T follicular helper cell (primary cell): Measurements from ENCODE around the gene TMEM109.

Experiments used
- DNase-seq: peaks from one replicate; pipeline ENCODE4 v3.0.0-alpha.2; 2020; ENCODE audit warnings: low read depth

The TMEM109 gene

DNA sequence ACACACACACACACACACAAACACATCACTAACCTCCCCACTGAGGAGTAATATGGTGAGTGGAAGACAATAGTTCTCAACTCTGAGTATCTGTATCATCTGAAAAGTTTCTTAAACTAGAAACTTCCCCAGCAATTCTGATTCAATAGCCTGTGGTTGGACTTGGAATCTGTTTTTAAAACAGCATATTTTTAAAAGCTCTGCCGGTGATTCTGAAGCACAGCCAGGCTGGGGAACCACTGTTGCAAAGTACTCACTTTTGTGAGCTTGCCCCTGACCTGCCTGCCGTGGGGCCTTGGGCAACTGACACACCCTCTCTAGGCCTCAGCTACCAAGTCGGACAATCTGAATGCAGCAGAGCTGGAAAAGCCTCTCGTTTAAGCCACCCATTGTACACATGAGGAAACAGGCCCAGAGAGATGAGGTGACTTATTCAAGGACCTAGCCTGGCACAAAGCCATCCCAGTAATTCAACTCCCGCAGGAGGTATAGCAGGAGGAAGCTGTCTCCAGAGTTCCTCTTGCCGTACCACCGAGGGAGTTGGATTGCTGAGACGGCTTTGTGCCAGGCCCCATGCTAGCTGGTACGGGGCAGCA is 29.1 kb downstream of the TMEM109 start:
- DNase-seq: no peak

DNA sequence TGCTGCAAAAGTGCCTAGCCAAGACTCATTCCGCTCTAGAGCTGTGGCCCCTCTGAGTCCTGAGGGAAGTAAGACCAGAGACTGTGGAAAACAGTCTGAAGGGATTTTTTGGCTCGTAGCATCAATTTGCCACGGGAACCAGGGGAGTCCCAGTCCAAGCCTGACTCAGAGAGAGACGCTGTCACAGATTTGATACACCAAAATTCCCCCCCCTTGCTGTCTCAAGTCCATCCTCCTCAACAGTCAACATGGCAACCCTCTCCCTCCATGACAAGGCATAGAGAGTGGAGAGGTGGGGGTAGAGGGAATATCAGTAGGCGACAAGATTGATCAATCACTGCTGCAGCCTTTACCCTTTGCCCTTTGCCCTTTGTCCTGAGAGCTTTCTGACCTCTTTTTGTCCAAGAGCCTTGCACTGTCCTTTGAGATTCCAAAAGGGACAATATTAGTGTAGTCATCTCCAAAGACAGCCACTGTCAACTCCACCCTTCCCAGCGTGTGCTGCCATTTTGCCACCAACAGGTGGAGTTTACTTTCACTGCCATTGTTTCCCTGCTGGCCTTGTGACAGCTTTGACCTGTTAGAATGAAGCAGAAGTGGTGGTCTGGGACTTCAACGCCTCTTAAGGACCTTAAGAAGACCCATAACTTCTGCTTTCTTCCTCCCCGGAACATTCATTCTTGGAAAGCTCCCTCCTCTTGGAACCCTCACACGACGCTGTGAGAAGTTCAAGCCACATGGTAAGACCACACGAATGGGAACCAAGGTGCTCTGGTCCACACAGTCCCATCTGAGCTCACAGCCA is 30.7 kb downstream of the TMEM109 start:
- no peak for DNase-seq

DNA sequence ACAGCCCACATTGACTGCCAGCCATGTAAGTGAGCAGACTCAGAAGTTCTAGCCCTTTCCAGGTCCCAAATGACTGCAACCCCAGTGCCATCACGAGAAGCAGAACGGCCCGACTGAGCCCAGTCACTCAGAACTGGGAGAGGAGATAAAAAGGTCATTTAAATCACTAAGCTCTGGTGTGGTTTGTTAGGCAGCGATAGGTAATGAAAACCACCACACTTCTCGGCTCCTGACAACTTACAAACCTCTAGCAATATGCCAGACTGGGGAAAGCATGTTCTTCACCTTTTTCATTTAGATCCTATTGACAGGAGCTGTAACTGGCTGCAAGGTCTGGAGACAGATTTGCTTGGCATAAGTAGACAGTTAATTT is 31.3 kb downstream of the TMEM109 start:
- no peak for DNase-seq

DNA sequence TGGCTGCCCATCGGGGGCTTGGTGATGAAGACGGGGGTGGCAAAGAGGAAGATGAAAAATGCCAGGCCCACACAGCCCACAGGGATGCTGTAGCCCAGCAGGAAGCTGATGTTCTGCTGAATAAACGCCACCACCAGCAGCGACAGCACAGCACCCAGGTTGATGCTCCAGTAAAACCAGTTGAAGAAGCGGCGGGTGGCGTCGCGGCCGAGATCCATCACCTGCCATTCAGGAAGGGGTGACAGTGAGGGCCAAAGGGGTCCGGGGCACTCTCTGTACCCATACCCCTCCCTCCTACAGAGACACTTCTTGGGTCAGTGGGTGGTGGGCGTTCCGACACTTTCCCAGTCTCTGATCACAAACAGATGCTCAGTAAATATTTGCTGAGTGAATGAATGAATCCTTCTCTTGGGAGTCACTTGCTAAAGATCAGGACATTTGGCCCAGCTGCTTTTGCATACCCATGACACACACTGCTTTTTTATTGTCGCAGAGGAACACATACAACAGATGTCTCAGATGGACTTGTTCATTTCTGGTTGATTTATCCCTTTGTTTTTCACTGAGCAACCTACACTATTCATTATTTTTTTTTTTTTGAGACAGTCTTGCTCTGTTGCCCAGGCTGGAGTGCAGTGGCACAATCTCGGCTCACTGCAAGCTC is 32.8 kb downstream of the TMEM109 start:
- no peak for DNase-seq

DNA sequence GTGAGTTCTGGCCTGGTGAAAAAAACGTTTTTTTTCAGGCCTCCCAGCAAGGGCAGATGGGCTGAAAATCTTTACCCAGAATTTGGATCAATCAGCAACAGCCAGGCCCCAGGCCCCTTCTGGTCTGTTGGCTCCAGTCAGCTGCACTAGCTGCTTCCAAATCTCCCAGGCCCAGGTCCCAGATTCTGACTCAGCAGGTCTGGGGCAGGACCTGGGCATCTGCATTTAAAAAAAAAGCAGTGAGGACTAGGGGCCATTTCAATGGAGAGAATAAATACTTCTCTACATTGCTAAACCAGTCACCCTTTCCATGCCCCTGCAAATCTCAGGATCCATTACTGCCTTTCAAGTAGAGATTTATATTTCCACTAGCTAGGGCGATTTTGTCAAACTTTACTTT is 33.7 kb downstream of the TMEM109 start:
- DNase-seq: no peak

DNA sequence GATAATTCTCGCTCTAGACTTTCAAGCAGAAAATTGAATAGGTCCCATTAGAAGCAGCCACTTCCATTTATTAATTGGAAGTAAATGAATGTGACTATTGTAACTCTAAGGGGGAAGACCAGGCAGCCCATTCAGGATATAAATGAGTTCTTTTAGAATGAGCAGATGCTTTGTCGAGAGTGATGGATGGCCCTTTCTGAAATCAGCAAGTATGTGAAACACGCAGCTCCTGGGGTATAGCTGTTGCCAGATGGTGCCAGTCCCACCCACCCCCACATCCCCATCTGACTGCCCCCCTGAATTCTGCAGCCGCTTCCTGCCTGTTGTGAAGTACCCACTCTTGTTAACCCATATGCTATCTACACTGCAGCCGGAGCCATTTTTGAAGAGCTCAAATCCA is 34.3 kb downstream of the TMEM109 start:
- DNase-seq: no peak

DNA sequence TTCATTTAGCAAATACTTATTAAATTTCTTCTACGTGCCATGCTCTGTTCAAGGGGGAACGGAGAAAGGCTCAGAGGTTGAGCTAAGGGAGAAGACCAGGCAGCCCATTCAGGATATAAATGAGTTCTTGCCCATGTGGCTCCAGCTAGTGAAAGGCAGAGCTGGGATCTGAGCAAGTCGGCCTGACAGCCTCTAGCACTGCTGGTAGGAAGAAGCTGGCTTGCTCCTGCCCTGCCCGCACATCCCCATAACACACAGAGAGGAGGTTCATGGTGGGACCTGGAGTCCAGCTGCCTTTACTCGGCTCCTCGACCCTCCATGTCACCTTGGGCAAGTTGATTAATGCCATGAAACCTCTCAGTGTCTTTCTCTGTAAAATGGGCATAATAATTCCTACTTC is 36.1 kb downstream of the TMEM109 start:
- DNase-seq: no peak

DNA sequence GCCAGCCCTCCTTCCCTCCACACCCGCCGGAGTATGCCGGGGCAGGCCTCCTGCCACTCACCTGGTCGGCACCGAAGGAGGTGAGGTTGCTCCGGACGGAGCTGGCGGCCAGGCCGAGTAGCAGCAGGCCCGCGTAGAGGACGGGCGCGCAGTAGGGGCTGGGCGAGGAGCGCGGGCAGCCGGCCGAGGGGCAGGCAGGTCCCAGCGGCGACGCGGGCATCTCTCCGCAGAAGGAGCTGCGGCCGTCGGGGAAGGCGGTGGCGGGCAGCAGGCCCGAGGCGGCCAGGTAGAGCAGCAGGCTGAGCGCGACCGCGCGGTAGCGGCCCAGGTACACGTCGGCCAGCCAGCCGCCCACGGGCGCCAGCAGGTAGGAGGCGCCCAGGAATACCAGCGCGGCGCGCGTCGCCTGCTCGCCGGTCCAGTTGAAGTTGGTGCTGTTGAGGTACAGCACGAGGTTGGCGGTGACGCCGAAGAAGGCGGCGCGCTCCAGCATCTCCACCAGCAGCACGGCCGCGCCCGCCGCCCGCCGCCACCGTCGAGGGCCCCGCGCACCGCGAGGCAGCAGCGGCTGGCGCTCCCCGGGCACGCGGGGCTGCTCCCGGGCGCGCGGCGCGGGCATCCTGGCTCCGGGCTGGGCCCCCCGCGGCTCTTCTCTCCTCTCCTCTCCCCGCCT is 37.1 kb downstream of the TMEM109 start:
- no peak for DNase-seq

DNA sequence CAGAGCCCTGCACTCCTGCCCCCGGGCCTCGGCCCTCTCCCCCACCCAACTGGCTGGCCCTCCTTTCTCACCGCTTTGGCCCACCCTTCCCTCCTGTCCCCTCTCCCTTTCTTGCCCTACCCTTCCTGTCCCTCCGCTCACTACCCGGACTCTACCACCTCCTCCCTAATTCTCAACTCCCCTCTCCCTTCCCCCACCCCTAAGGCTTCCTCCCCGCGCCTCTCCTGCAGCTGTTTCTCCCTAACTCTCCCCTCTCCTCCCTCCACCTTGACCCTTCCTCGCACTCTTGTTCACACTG is 37.6 kb downstream of the TMEM109 start:
- no peak for DNase-seq

DNA sequence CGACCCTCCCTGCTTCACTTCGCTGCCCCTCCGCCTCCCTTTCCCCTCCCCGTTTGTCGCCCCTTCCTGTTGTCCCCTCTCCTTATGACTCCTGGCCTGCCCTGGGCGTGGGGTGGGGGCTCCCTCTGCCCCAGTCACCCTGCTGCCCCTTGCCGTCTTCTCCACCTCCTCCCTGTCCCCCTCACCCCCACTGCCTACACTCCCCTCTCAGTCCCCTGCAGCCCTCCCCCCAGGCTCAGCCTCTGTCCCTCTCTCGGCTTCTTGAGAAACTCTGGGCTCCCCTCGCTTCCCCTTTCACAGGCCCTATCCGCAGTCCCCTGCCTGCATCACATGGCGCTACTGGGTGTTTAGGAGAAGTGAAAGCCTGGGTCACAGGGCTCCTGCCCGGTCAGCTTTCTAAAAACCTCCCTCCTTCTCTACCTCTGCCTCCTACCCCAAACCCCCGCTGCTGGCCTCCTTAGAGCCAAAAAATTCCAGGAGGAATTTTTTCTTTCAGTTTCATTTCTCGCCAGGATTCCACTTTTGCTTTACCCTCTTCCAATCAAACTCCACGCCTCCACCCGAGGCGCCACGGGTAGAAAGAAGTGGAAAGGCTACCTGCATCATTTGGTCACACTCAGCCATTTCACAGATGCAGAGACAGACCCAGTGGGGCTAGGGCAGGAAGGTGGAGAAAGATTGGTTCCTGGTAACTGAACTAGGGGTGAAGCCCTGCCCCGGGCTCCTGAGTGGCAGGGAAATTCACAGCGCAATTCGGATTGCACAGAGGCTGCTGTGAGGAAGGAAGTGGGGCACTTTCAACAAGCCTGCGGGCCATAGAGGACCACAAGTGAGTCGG is 38.2 kb downstream of the TMEM109 start, which contains the start of gene SLC15A3:
SLC15A3 (minus strand) TSS at position 273 of the 838 bp plus-strand sequence. CDS start 625 bp downstream, outside the sequence.
- DNase-seq: no peak

DNA sequence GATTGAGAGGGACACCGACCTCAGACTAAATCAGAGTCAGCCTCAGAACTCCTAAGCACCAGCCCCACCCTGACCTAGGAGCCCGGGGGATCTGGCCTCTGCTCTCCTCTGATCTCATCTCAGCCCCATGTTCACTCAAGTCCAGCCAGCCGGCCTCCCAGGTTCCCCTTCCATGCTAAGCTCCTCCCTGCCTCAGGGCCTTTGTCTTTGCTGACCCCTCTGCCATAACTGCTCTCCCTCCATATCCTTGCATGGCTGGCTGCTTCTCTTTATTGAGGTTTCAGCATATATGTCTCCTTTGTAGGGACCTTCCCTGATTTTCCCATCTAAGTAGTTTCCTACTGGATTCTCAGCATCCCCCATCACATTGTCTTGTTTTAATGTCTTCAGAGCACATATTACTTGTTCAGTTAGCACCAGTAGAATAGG is 38.8 kb downstream of the TMEM109 start:
- no peak for DNase-seq

DNA sequence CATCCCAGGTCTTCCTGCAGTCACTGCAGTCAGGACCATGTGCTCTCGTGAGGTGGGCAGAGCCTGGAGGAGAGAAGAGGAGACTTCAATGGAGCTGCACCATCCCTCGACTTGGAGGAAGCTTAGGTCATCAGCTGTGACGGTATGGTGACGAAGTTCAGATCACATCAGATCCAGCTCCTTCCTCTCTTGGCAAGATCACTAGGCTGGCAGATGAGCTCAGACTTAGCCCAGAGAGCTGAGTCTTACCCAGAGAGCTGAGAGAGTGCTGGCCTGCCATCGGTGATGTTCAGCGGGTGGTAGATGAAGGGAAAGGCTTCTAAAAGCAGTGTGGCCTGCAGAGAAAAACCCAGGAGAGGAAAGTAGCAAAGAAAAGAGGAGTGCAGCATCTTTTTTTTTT is 39.8 kb downstream of the TMEM109 start:
- DNase-seq: no peak

DNA sequence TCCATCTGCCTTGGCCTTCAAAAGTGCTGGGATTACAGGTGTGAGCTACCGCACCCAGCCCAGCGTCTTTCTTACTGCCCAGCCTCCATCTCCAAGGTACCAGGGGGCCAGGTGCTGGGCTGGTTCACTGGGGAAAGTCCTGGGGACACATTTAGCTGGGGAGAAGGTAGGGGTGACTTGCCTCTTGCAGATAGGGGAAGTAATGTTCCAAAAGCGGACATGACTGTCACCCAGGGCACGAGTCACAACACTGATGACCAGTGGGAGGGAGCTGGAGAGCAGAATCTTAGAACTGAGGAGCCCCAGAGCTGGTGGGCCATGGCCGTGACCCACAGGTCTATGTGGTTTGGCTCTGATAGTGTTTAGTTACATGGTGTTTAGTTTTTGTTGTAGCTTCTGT is 40.5 kb downstream of the TMEM109 start:
- DNase-seq: no peak

DNA sequence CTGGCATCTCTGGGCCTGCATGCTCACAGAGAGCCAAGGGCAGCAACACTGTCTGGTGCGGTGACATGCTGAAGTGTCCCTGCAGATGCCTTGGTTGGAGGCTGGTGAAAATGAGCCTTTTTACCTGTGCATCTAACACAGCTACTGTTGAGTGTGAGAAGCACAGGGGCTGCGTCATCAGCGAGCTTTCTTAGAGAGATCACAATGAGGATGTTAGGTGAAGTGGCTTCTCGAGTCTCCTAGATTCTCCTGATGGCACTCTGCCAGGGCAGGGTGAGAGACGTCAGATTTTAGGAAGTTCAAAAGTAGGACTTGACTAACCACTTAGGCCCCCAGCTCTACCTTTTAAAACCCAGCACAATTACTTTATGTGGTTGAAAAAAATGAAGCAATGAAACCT is 41.6 kb downstream of the TMEM109 start:
- DNase-seq: no peak

DNA sequence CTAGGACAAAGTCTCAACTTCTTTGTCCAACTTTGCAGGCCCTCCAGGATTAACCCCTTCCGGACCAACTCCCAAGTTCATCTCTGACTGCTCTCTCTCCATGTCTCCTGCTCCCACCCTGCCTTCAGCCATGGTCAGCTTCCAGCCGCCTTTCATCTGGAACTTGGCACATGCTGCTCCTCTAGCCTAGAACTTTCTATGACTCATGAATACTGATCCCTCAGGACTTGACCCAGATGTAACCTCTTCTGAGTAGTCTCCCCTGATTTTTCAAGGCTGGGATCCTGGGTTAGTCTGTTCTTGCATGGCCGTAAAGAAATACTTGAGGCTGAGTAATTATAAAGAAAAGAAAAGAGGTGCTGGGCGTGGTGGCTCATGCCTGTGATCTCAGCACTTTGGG is 43.2 kb downstream of the TMEM109 start:
- no peak for DNase-seq

DNA sequence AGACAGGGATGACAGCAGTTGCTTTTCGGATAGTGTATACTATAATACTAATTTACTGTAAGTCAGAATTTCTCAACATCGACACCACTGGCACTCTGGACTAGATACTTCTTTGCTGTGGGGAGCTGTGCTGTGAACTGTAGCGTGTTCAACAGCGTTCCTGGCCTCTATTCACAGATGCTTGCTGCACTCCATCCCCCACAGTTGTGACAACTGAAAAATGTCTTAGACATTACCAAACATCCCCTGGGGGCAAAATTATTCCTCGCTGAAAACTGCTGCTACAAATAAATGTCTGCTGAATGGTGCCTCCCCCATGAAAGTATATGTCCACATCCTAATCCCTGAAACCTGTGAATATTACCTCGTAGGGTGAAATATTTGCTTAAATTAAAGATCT is 45.5 kb downstream of the TMEM109 start:
- no peak for DNase-seq

DNA sequence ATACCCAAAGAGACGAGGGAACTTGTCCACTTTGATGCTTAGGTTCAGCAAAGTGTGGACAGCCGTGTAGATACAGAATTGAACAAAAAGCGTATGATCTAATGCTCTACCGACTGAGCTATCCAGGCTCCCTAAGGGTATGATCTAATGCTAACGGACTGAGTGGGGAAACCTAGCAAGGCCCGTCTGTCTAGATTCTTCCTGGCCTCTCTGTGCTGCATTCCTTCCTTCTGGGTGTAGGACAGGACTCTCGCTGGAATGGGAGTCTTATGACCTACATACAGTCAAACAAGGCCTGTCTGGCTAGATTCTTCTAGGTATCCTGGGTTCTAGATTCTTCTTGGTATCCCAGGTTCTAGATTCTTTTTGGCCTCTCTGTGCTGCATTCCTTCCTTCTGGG is 46.4 kb downstream of the TMEM109 start:
- no peak for DNase-seq

DNA sequence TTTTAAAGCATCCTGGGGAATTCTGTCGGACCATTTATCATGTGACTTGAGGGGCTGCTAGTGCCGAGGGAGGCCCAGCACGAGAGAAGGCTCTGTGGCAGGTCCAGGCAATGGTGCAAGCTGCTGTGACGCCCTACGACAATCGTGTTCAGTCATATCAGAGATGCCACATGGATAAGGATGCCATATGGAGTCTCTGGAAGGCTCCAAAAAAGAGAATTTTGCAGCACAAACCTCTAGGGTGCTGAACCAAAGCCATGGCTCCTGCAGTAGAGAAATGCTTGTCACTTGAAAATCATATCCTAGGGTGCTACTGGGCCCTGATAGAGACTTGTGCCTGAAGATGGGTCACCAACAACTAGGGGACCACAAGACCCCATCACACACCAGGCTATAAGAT is 50.8 kb downstream of the TMEM109 start:
- no peak for DNase-seq

DNA sequence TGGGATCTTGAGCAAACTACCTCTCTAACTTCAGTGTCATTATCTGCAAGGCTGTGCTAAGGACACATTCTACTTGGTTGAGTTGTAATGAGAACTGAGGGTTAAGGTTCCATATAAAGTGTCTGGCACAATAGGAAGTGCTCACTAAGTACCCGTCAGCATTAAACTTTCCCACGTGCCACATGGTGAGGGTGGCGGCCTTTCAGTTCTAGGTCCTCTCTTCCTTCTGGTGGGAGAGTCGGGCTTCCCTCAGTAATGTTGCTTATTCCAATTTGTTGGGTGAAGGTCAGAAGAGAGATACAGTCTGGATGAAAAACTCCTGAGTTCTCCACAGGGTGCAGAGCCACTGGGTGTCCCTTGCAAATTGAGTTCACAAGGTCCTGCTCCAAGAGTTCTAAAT is 52.9 kb downstream of the TMEM109 start:
- no peak for DNase-seq

DNA sequence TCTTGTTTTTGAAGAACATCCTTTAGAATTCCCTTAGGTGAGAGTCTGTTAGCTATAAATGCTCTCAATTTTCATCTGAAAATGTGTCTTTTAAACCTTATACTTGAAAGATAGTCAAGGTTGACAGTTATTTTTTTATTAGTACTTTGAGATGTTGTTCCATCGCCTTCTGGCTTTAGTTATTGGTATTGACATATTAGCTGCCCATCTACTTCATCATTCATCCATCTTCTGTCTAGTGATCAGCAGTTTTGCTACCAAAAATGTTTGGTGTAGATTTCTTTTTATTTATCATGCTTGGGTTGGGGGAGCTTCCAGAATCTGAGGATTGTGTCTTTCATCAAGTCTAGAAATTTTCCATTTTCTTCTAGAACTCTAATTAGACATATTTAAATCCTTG is 54.3 kb downstream of the TMEM109 start:
- no peak for DNase-seq

DNA sequence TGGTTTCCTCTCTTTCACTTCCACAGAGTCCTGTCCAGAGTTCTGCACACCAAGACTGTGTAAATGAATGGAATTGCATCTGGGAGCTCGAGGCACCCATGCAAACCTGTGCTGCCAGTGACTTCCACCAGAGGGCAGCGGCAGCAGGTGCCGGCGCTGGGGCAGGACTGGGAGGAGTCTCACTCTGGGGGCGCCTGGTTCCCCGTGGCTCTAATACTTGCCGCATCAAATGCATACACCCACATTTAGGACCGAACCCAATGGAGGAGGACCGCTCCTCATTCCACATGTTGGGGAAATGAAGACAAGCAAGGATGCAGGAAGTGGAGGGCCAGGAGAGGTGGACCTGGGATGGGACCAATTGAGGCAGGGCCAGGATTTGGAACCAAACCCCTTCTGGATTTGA is 56.4 kb downstream of the TMEM109 start:
- DNase-seq: peak; percentile 78

DNA sequence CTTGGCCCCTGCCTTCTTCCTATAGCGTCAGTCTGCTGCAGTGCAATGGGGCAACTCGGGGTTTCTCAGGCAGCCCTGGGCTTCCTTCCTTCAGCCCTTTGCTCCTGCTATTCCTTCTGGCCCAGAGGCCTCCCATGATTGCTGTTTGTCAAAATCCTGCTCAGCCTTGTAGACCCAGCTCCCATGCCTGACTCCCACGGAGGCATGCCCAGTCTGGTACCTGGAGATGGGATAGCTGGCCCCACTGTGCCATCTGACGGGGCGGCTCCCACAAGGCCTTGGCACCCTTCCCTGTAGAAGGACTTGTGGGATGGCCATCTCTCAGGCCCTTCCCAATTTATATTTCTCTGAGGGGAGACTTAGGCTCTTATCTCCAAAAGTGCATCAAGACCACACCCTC is 56.9 kb downstream of the TMEM109 start:
- no peak for DNase-seq
